Osteocyte (in vitro differentiated cells): ENCODE data around the gene MAP3K15. TPM values are rescaled to one million over a fixed set of nuclear protein-coding genes. Genes with fewer than 3 reads are reported as not detected.

Experiments used
- DNase-seq: peaks from one replicate; pipeline ENCODE4 v3.0.0; 2021; ENCODE audit warnings: mixed read lengths; ENCODE audit not compliant: unreplicated experiment; ENCODE audit errors: extremely low spot score
- H3K27ac Mint-ChIP-seq: one replicate; pipeline ENCODE4 v1.8.0; 2021; ENCODE audit warnings: mild to moderate bottlenecking, mixed read lengths; ENCODE audit not compliant: unreplicated experiment
- H3K27me3 Mint-ChIP-seq: one replicate; pipeline ENCODE4 v1.8.0; 2021; ENCODE audit warnings: mixed read lengths; ENCODE audit not compliant: unreplicated experiment
- H3K36me3 Mint-ChIP-seq: one replicate; pipeline ENCODE4 v1.8.0; 2021; ENCODE audit warnings: mixed read lengths; ENCODE audit not compliant: unreplicated experiment
- H3K4me1 Mint-ChIP-seq: one replicate; pipeline ENCODE4 v1.8.0; 2021; ENCODE audit warnings: mixed read lengths; ENCODE audit not compliant: unreplicated experiment
- H3K4me3 Mint-ChIP-seq: one replicate; pipeline ENCODE4 v1.8.0; 2021; ENCODE audit warnings: mild to moderate bottlenecking, moderate library complexity, mixed read lengths; ENCODE audit not compliant: unreplicated experiment
- H3K9me3 Mint-ChIP-seq: one replicate; pipeline ENCODE4 v1.8.0; 2021; ENCODE audit warnings: mixed read lengths; ENCODE audit not compliant: unreplicated experiment
- CTCF ChIP-seq: fragments of 200-600 bp; sonication (generic); IDR thresholded peaks from 2 replicates; pipeline ENCODE4 v1.5.0; 2021; ENCODE audit warnings: antibody characterized with exemption, mild to moderate bottlenecking, moderate library complexity
- total RNA-seq: library from RNA; stranded (reverse); gene quantifications from 2 replicates; pipeline ENCODE4 v1.2.1, GENCODE V29; 2021

The MAP3K15 gene
- total RNA-seq, 1 donor from 2014 or later, result not detected

DNA sequence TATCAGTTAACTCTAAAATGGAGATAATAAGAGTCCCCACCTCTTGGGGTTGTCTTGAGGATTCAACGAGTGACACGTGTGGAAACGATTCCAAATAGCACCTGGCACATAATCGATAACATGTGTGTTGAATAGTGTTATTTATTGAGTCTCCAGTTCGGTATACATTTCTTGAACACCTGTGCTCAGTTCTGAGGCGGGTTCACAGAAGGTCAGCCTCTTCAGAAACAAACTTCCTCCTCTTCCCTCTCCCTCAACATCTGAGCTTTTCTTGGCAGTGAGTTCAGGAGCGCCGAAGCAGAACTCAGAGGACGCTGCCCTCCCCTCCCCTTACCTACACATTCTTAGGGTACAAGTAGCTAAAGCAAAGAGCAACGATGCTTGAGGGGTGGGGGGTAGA is 170.6 kb downstream of the MAP3K15 start:
- Mint-ChIP-seq H3K4me1 (peaks cover 23% of the 10 kb centered on the region), H3K4me3 (peak overlapping the region; percentile 81), H3K27me3 (no peaks in the 10 kb centered on the region), H3K36me3 (peaks cover 4% of the 10 kb centered on the region), H3K27ac (peak overlapping the region; percentile 73), H3K9me3 (no peaks in the 10 kb centered on the region)
- TF ChIP-seq CTCF, result no peak
- no peak for DNase-seq

DNA sequence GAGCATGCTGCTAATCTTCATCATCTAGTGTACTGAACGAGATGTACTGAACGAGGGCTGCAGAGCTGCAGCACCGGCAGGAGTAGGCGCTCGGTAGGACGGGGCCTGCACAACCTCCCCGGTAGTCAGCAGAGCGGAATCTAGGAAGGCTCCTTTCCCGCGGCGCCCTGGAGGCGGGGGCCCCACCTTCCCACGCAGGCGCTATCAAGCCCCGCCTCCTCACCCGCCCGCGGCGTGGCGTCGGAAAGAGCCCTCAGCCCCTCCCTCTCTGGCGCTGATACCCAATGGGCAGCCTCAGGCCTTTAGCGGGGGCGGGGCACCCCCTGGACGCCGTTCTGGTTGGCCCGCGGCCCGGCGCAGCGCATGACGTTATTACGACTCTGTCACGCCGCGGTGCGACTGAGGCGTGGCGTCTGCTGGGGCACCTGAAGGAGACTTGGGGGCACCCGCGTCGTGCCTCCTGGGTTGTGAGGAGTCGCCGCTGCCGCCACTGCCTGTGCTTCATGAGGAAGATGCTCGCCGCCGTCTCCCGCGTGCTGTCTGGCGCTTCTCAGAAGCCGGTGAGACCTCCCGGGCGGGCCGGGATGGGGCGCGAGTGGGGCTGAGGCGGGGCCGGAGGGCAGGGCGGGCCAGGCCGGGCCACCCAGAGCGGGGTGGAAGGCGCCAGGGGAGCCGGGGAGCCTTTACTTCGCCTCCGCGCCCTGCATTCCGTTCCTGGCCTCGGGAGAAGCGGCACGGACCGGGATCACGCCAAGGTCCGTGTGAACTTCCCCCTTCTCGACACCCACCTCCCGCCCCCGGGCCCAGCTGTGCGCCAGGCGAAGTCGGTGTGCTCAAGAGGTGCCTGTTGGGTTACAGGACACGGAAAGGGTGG is 171.5 kb downstream of the MAP3K15 start, which contains the start of gene PDHA1:
Gene PDHA1, plus strand, starts transcription at position 393 of the 874 bp plus-strand sequence. Its CDS starts 111 bp downstream, at position 504.
- Mint-ChIP-seq H3K4me1 (peaks cover 23% of the 10 kb centered on the region), H3K36me3 (no peaks in the 10 kb centered on the region), H3K27ac (peak within 1 kb of the TSS; percentile 81), H3K4me3 (peak within 1 kb of the TSS; percentile 81), H3K27me3 (no peaks in the 10 kb centered on the region), H3K9me3 (no peaks in the 10 kb centered on the region)
- DNase-seq, result peak; percentile 97
- TF ChIP-seq CTCF, result no peak

GRCh38 chrX:19343085-19343534 is 172.2 kb downstream of the MAP3K15 start:
- H3K4me1 Mint-ChIP-seq, result peaks cover 23% of the 10 kb centered on the region
- no peaks in the 10 kb centered on the region for H3K9me3 Mint-ChIP-seq
- no peaks in the 10 kb centered on the region for H3K27me3 Mint-ChIP-seq
- H3K36me3 Mint-ChIP-seq, result no peaks in the 10 kb centered on the region
- TF ChIP-seq CTCF, result no peak
- peak overlapping the region; percentile 81 for H3K4me3 Mint-ChIP-seq
- DNase-seq, result no peak
- peak overlapping the region; percentile 81 for H3K27ac Mint-ChIP-seq

DNA sequence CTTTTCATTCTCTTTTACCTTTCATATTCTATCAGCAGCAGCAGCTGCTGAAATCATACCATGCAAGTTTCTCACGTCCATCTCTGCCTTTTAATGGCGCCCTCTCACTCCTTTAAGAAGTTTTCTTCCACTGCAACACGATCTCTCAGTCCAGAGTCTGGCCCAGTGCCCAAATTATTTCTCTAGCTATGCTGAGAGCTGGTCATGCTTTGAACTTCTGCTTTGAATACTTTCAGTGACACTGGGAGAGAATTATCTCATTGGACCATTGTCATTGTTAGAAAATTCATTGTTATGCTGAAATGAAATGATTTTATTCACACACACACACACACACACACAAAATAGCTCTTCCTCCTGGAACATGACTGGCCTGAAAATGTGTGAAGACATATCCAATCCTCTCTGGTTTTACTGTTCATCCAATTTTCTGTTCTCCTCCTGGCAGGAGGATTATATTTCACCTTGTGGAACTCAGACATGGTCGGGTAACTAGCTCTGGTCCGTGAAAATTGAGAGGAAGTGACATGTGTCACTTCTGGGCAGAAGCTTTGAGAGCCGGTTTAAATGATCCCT is 172.9 kb downstream of the MAP3K15 start:
- Mint-ChIP-seq H3K4me3 (no peak overlapping the region), H3K27ac (no peak overlapping the region), H3K36me3 (no peaks in the 10 kb centered on the region), H3K4me1 (peaks cover 23% of the 10 kb centered on the region), H3K9me3 (no peaks in the 10 kb centered on the region), H3K27me3 (no peaks in the 10 kb centered on the region)
- no peak for TF ChIP-seq CTCF
- no peak for DNase-seq
